DND-41 (cell line): ENCODE data around the gene RNF225.
A peak's percentile ranks its signal among the peaks of the same experiment; 100 is the strongest.

Experiments used
- ATAC-seq: fragments of 200-7000 bp; cut with Tn5 transposase; 3 replicates; pipeline ENCODE4 v1.9.1; 2021; ENCODE audit warnings: low read depth; ENCODE audit not compliant: insufficient read depth
- DNase-seq: peaks from one replicate; pipeline ENCODE4 v3.0.0-alpha.2; 2020
- H2AFZ ChIP-seq: 2 replicates; pipeline ENCODE4 v1.6.0; 2012; ENCODE audit warnings: low read depth, low read length
- H3K27ac ChIP-seq: 2 replicates; pipeline ENCODE4 v1.5.1; 2012; ENCODE audit warnings: low read length, inconsistent platforms
- H3K27me3 ChIP-seq: fragments of 200-600 bp; sonication (generic); 2 replicates; pipeline ENCODE4 v1.6.0; 2012; ENCODE audit warnings: low read length, mild to moderate bottlenecking, inconsistent platforms; ENCODE audit not compliant: insufficient read depth, poor library complexity
- H3K36me3 ChIP-seq: 2 replicates; pipeline ENCODE4 v1.5.1; 2012; ENCODE audit warnings: low read length, inconsistent platforms; ENCODE audit not compliant: insufficient read depth
- H3K4me1 ChIP-seq: 2 replicates; pipeline ENCODE4 v1.5.1; 2012; ENCODE audit warnings: mild to moderate bottlenecking, low read length; ENCODE audit not compliant: insufficient read depth
- H3K4me2 ChIP-seq: 2 replicates; pipeline ENCODE4 v1.6.0; 2012; ENCODE audit warnings: mild to moderate bottlenecking, moderate library complexity, low read length, inconsistent platforms; ENCODE audit not compliant: insufficient read depth
- H3K4me3 ChIP-seq, 2 experiments: fragments of 200-600 bp in 1 of 2; shearing (Covaris generic) in 1 of 2; 2 replicates each; pipeline ENCODE4 v1.5.1; 2012 to 2016; ENCODE audit warnings: inconsistent platforms in 2 of 2, low read length in 2 of 2, mild to moderate bottlenecking in 2 of 2, low read depth in 1 of 2, moderate library complexity in 1 of 2
- H3K79me2 ChIP-seq: 2 replicates; pipeline ENCODE4 v1.6.0; 2012; ENCODE audit warnings: low read length, inconsistent platforms; ENCODE audit not compliant: insufficient read depth
- H3K9ac ChIP-seq: 2 replicates; pipeline ENCODE4 v1.6.0; 2012; ENCODE audit warnings: low read depth, mild to moderate bottlenecking, inconsistent platforms, low read length, moderate library complexity
- H3K9me3 ChIP-seq: 2 replicates; pipeline ENCODE4 v1.5.1; 2012; ENCODE audit warnings: low read length, moderate library complexity, mild to moderate bottlenecking, inconsistent platforms; ENCODE audit not compliant: insufficient read depth, severe bottlenecking
- H4K20me1 ChIP-seq: 2 replicates; pipeline ENCODE4 v1.6.0; 2012; ENCODE audit warnings: low read length; ENCODE audit not compliant: insufficient read depth
- CTCF ChIP-seq: IDR thresholded peaks from 2 replicates; pipeline ENCODE4 v1.5.1; 2012; ENCODE audit warnings: borderline replicate concordance, low read length, moderate library complexity, mild to moderate bottlenecking; ENCODE audit not compliant: poor library complexity, severe bottlenecking; ENCODE audit errors: extremely low read depth
- EZH2 ChIP-seq: IDR thresholded peaks from 3 replicates; pipeline ENCODE4 v1.6.1; 2012; ENCODE audit warnings: borderline replicate concordance, low read depth, mild to moderate bottlenecking, moderate library complexity, low read length, inconsistent platforms; ENCODE audit not compliant: severe bottlenecking

The RNF225 gene

DNA sequence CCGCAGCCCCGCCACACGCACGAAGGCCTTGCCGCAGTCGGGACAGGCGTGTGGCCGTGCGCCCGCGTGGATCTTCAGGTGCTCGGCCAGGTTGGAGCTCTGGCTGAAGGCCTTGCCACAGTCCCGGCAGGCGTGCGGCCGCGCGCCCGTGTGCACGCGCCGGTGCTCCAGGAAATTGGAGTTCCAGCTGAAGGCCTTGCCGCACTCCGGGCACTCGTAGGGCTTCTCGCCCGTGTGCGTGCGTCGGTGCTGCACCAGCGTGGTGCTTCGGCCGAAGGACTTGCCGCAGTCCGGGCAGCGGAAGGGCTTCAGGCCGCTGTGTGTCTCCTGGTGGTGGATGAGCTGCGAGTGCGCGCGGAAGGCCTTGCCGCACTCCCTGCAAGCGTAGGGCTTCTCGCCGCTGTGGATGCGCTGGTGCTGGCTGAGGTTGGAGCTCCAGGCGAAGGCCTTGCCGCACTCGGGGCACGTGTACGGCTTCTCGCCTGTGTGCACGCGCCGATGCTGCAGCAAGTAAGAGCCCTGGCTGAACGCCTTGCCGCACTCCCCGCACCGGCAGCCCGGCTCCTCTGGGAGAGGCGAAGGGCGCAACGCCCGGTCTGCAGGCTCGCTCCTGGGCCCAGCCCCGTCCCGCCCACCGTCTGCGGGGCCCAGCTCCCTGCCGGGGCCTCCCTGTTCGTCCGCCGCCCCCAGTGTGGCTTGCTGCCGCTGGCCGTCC is 38.5 kb upstream of the RNF225 start:
- no peak overlapping the region for H3K4me2 ChIP-seq
- H3K36me3 ChIP-seq, result peaks cover 11% of the 10 kb centered on the region
- H3K27ac ChIP-seq, result no peak overlapping the region
- no peaks in the 10 kb centered on the region for H3K9me3 ChIP-seq
- H4K20me1 ChIP-seq, result peaks cover 7% of the 10 kb centered on the region; the same call in 1 of the 2 replicates
- peaks cover 10% of the 10 kb centered on the region for H3K79me2 ChIP-seq
- no peak overlapping the region for H3K9ac ChIP-seq
- H2AFZ ChIP-seq, result no peak overlapping the region
- H3K27me3 ChIP-seq, result no peaks in the 10 kb centered on the region
- TF ChIP-seq CTCF (no peak), EZH2 (no peak)
- peaks cover 10% of the 10 kb centered on the region for H3K4me1 ChIP-seq
- H3K4me3 ChIP-seq, result no peak overlapping the region
- no peak for ATAC-seq
- no peak for DNase-seq

DNA sequence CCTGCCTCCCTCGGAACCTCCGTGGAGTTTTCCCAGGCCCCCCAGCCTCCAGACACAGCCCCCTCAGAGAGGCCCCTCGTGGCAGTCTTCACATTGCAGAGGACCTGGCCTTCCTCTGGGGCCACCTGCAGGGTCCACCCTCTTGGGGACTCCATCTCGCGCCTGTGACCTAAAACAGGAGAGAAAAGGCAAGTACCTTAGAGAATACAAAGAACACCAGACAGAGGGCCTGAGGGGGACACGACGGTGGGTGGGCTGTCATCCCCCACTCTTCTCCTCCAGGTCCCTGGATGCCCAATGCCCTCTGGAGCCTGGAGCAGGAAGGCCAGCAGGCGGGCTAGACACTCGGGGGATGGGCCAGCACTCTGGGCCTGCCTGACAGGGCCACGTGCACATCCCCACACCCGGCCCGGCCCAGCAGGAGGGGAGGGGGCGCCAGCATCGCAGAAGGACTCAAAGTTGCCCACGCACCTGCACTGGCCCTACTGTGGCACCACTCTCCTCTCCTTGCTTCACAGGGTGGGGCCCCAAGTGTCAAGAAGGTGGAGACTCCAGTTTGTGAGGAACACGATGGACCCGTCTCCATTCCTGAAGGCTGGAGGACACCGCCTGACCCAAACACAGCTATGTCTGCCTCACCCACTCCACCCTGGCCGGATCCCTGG is 37.8 kb upstream of the RNF225 start:
- H3K36me3 ChIP-seq, result peaks cover 15% of the 10 kb centered on the region
- no peak overlapping the region for H3K4me3 ChIP-seq
- peaks cover 12% of the 10 kb centered on the region for H3K4me1 ChIP-seq
- no peak overlapping the region for H3K27ac ChIP-seq
- TF ChIP-seq EZH2 (no peak), CTCF (no peak)
- H3K4me2 ChIP-seq, result no peak overlapping the region
- H3K9ac ChIP-seq, result no peak overlapping the region
- ATAC-seq, result no peak
- no peaks in the 10 kb centered on the region for H3K27me3 ChIP-seq
- no peak overlapping the region for H2AFZ ChIP-seq
- no peaks in the 10 kb centered on the region for H3K9me3 ChIP-seq
- H3K79me2 ChIP-seq, result peaks cover 14% of the 10 kb centered on the region
- DNase-seq, result no peak
- H4K20me1 ChIP-seq, result 0 out of 2 replicates have a peak, but pooled peaks cover 7% of the 10 kb centered on the region

DNA sequence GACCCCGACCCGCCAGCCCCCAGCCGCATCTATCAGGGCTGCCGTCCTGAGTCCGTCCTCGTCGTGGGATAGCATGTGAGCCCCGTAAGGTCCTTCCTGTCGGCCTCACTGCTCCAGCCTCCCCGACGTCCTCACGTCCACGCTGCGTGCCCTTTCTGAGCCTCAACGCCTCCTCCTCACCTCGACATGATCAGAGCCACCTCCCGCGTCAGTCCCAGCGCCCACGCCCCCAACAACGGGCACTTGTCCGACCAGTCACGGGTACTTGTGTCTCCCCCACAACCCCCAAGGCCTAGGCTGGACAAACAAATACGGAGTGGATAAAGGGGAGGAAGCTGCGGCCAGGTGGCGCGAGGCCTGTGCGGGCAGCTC is 33.6 kb upstream of the RNF225 start:
- Histone ChIP-seq H3K27ac (peak overlapping the region; percentile 85), H3K36me3 (peaks cover 6% of the 10 kb centered on the region; the same call in 1 of the 2 replicates), H4K20me1 (no peaks in the 10 kb centered on the region), H2AFZ (peak overlapping the region; percentile 98), H3K79me2 (peaks cover 14% of the 10 kb centered on the region), H3K4me3 (peak overlapping the region; percentile 99), H3K4me2 (peak overlapping the region; percentile 99), H3K9me3 (no peaks in the 10 kb centered on the region), H3K27me3 (no peaks in the 10 kb centered on the region), H3K9ac (peak overlapping the region; percentile 97), H3K4me1 (peaks cover 18% of the 10 kb centered on the region)
- peak; percentile 9 for ATAC-seq
- DNase-seq, result peak; percentile 55
- no peak for TF ChIP-seq CTCF
- no peak for TF ChIP-seq EZH2
